MCF 10A (cell line): Measurements from ENCODE around the gene FNDC7. TPM values are rescaled to one million over a fixed set of nuclear protein-coding genes. Genes with fewer than 3 reads are reported as not detected.
"Not testable (repeated sequence)": the region's sequence is repeated elsewhere in the genome, so short reads cannot be mapped to it uniquely, and the experiment has no call there.

Experiments used
- BruUV-seq: library from RNA; stranded (reverse); fragments of 400-500 nt; replicated peaks from 2 replicates; lab custom pipeline; 2021; lab: Mats Ljungman, UMichigan
- CTCF ChIA-PET: fragments of 300-600 bp; sonication (Branson Sonifier 250); formaldehyde crosslinking; extraction: SDS; loops from one replicate; lab custom pipeline; 2021; ENCODE audit warnings: antibody characterized with exemption, inconsistent platforms; lab: Yijun Ruan, JAX
- POLR2A ChIA-PET: fragments of 300-600, 350-650 bp; sonication (Branson Sonifier 250); formaldehyde crosslinking; extraction: SDS; loops from one replicate; lab custom pipeline; 2020; ENCODE audit warnings: antibody characterized with exemption, inconsistent platforms; lab: Yijun Ruan, JAX
- DNase-seq: peaks from one replicate; pipeline ENCODE4 v3.0.0-alpha.2; 2018; ENCODE audit not compliant: unreplicated experiment
- H3K27ac Mint-ChIP-seq: one replicate; pipeline ENCODE4 v1.8.0; 2022; ENCODE audit warnings: mild to moderate bottlenecking, low read depth, mixed read lengths; ENCODE audit not compliant: unreplicated experiment
- H3K27me3 Mint-ChIP-seq: one replicate; pipeline ENCODE4 v1.8.0; 2022; ENCODE audit warnings: mixed read lengths; ENCODE audit not compliant: insufficient read depth, unreplicated experiment
- H3K36me3 Mint-ChIP-seq: one replicate; pipeline ENCODE4 v1.8.0; 2022; ENCODE audit warnings: mild to moderate bottlenecking, moderate library complexity, mixed read lengths; ENCODE audit not compliant: insufficient read depth, unreplicated experiment
- H3K4me1 Mint-ChIP-seq: one replicate; pipeline ENCODE4 v1.8.0; 2022; ENCODE audit warnings: mixed read lengths; ENCODE audit not compliant: insufficient read depth, unreplicated experiment
- H3K4me3 Mint-ChIP-seq: one replicate; pipeline ENCODE4 v1.8.0; 2022; ENCODE audit warnings: mild to moderate bottlenecking, moderate library complexity, mixed read lengths; ENCODE audit not compliant: unreplicated experiment
- H3K9me3 Mint-ChIP-seq: one replicate; pipeline ENCODE4 v1.8.0; 2022; ENCODE audit warnings: mixed read lengths; ENCODE audit not compliant: unreplicated experiment
- CTCF ChIP-seq: fragments of 200-600 bp; IDR thresholded peaks from one replicate; pipeline ENCODE4 v1.8.0; 2022; ENCODE audit warnings: antibody characterized with exemption, mild to moderate bottlenecking; ENCODE audit not compliant: unreplicated experiment
- intact Hi-C: fragments of 100-400 bp; cut with micrococcal nuclease; formaldehyde crosslinking; loops from 2 replicates; pipeline ENCODE4 v1.14.1; 2022
- total RNA-seq: library from RNA; stranded (reverse); gene quantifications from 2 replicates; pipeline ENCODE4 v1.2.3, GENCODE V29; 2022

Gene FNDC7
- total RNA-seq, 1 experiment from 2014 or later: not detected

- no TSS peak for BruUV-seq
These were observed 42.5 kb upstream of the FNDC7 start for GRCh38 chr1:108670131-108670773.

GRCh38 chr1:108671143-108671542 lies 41.6 kb upstream of the FNDC7 start:
- Mint-ChIP-seq H3K4me1 (no peaks in the 10 kb centered on the region), H3K27ac (no peak overlapping the region), H3K27me3 (peaks cover 18% of the 10 kb centered on the region), H3K36me3 (no peaks in the 10 kb centered on the region), H3K9me3 (no peaks in the 10 kb centered on the region), H3K4me3 (no peak overlapping the region)
- CTCF ChIA-PET: interaction anchor here (2.0 kb wide), 1 partner anchor 26 kb away, joined by 10 read pairs; no protein-coding TSS in a partner anchor
- no peak for TF ChIP-seq CTCF
- POLR2A ChIA-PET: no interaction called here
- no peak for DNase-seq
- intact Hi-C loops: no loop called here
- BruUV-seq: no TSS peak

More at GRCh38 chr1:108670131-108670773, 42.5 kb upstream of the FNDC7 start:
- TF ChIP-seq CTCF: no peak
- H3K9me3 Mint-ChIP-seq: no peaks in the 10 kb centered on the region
- POLR2A ChIA-PET: no interaction called here
- H3K27ac Mint-ChIP-seq: no peak overlapping the region
- no peak overlapping the region for H3K4me3 Mint-ChIP-seq
- no peaks in the 10 kb centered on the region for H3K36me3 Mint-ChIP-seq
- DNase-seq: no peak
- H3K4me1 Mint-ChIP-seq: no peaks in the 10 kb centered on the region
- intact Hi-C loops: no loop called here
- CTCF ChIA-PET: no interaction called here
- H3K27me3 Mint-ChIP-seq: peaks cover 18% of the 10 kb centered on the region

- no TSS peak for BruUV-seq
- Mint-ChIP-seq H3K27me3 (no peaks in the 10 kb centered on the region), H3K4me1 (peaks cover 5% of the 10 kb centered on the region), H3K4me3 (no peak overlapping the region), H3K36me3 (no peaks in the 10 kb centered on the region), H3K9me3 (no peaks in the 10 kb centered on the region), H3K27ac (no peak overlapping the region)
- TF ChIP-seq CTCF: no peak
- intact Hi-C loops: no loop called here
- ChIA-PET CTCF (interaction anchor here (0.6 kb wide), 1 partner anchor 8 kb away, joined by 4 read pairs; no protein-coding TSS in a partner anchor), POLR2A (interaction anchor here (0.6 to 1.2 kb wide), 2 partner anchors 13 to 70 kb away, joined by 3 to 5 read pairs; partner anchors contain the start of gene PRPF38B)
- DNase-seq: no peak
These were observed 34.0 kb upstream of the FNDC7 start for GRCh38 chr1:108678706-108679105.

GRCh38 chr1:108679586-108680213 lies 33.0 kb upstream of the FNDC7 start:
- CTCF ChIA-PET: interaction anchor here (0.6 to 1.2 kb wide), 4 partner anchors 12 to 1953 kb away, joined by 3 to 4 read pairs (median 3); partner anchors contain the start of gene PRPF38B
- BruUV-seq: no TSS peak
- TF ChIP-seq CTCF: no peak
- intact Hi-C loops: no loop called here
- Mint-ChIP-seq H3K36me3 (no peaks in the 10 kb centered on the region), H3K27me3 (no peaks in the 10 kb centered on the region), H3K27ac (no peak overlapping the region), H3K4me1 (peaks cover 5% of the 10 kb centered on the region), H3K9me3 (no peaks in the 10 kb centered on the region), H3K4me3 (no peak overlapping the region)
- POLR2A ChIA-PET: interaction anchor here (3.5 kb wide), 1 partner anchor 12 kb away, joined by 21 read pairs; the partner anchor contains the start of gene PRPF38B
- DNase-seq: no peak

- H3K9me3 Mint-ChIP-seq, intact Hi-C loops, H3K4me3 Mint-ChIP-seq, H3K27me3 Mint-ChIP-seq, H3K36me3 Mint-ChIP-seq, DNase-seq, H3K27ac Mint-ChIP-seq, BruUV-seq, H3K4me1 Mint-ChIP-seq: not testable (repeated sequence)
- POLR2A ChIA-PET: interaction anchor here (0.7 to 3.5 kb wide), 2 partner anchors 10 to 1667 kb away, joined by 3 to 21 read pairs; partner anchors contain the start of gene PRPF38B
- CTCF ChIA-PET: interaction anchor here (0.6 kb wide), 2 partner anchors 9 to 168 kb away, joined by 3 read pairs; no protein-coding TSS in a partner anchor
These were observed 31.0 kb upstream of the FNDC7 start for GRCh38 chr1:108681701-108682100.
